ENCODE data around the gene ZFAND3. TPM values are rescaled to one million over a fixed set of nuclear protein-coding genes. Genes with fewer than 3 reads are reported as not detected.

Gene ZFAND3
- total RNA-seq, 3 donors from 2014 or later = 34.1 to 53.0 (median 36.0) TPM

- intact Hi-C loops (cut with DNase I; ENCODE audit: low total_unique reads) = no loop called here
- H3K4me3 ChIP-seq = peak overlapping the region in 1 of 3 donors; percentile 44
- no peak for TF ChIP-seq POLR2A (IDR thresholded peaks at IDR 0.05)
- no peak for TF ChIP-seq POLR2AphosphoS5 (IDR thresholded peaks at IDR 0.05)
- TF ChIP-seq CTCF (IDR thresholded peaks at IDR 0.05) = no peak
- peaks cover 0 to 14% of the 10 kb centered on the region in 2 donors for H3K4me1 ChIP-seq
- DNase-seq (ENCODE audit: low spot score in 2 of 2) = no peak
- H3K27me3 ChIP-seq = no peaks in the 10 kb centered on the region
- no peaks in the 10 kb centered on the region for H3K9me3 ChIP-seq
- H3K27ac ChIP-seq = no peak overlapping the region
- H3K36me3 ChIP-seq = no peaks in the 10 kb centered on the region
These were observed 3.5 kb downstream of the ZFAND3 start for GRCh38 chr6:37822851-37823682.

- H3K27me3 ChIP-seq = no peaks in the 10 kb centered on the region
- DNase-seq (ENCODE audit: low spot score in 2 of 2) = no peak
- no peak overlapping the region for H3K27ac ChIP-seq
- no peak overlapping the region for H3K4me3 ChIP-seq
- intact Hi-C loops (cut with DNase I; ENCODE audit: low total_unique reads) = no loop called here
- no peaks in the 10 kb centered on the region for H3K9me3 ChIP-seq
- no peaks in the 10 kb centered on the region for H3K36me3 ChIP-seq
- peaks cover 0 to 10% of the 10 kb centered on the region in 2 donors for H3K4me1 ChIP-seq
- no peak for TF ChIP-seq POLR2AphosphoS5 (IDR thresholded peaks at IDR 0.05)
- no peak for TF ChIP-seq POLR2A (IDR thresholded peaks at IDR 0.05)
- TF ChIP-seq CTCF (IDR thresholded peaks at IDR 0.05) = no peak
These were observed 4.6 kb downstream of the ZFAND3 start for GRCh38 chr6:37824170-37824569.

- H3K27ac ChIP-seq = no peak overlapping the region
- H3K9me3 ChIP-seq = no peaks in the 10 kb centered on the region
- TF ChIP-seq POLR2AphosphoS5 (IDR thresholded peaks at IDR 0.05) = no peak
- TF ChIP-seq POLR2A (IDR thresholded peaks at IDR 0.05) = no peak
- TF ChIP-seq CTCF (IDR thresholded peaks at IDR 0.05) = no peak
- H3K4me3 ChIP-seq = no peak overlapping the region
- H3K4me1 ChIP-seq = peaks cover 0 to 10% of the 10 kb centered on the region in 2 donors
- no peak for DNase-seq (ENCODE audit: low spot score in 2 of 2)
- no peaks in the 10 kb centered on the region for H3K36me3 ChIP-seq
- intact Hi-C loops (cut with DNase I; ENCODE audit: low total_unique reads) = no loop called here
- H3K27me3 ChIP-seq = no peaks in the 10 kb centered on the region
These were observed 6.7 kb downstream of the ZFAND3 start for GRCh38 chr6:37826188-37826587.

GRCh38 chr6:37826993-37827392 is 7.5 kb downstream of the ZFAND3 start:
- Histone ChIP-seq H3K27ac (no peak overlapping the region), H3K9me3 (no peaks in the 10 kb centered on the region), H3K27me3 (no peaks in the 10 kb centered on the region), H3K4me1 (peaks cover 0 to 6% of the 10 kb centered on the region in 2 donors), H3K36me3 (no peaks in the 10 kb centered on the region), H3K4me3 (no peak overlapping the region)
- intact Hi-C loops (cut with DNase I; ENCODE audit: low total_unique reads) = no loop called here
- TF ChIP-seq CTCF (IDR thresholded peaks at IDR 0.05) (no peak), POLR2A (IDR thresholded peaks at IDR 0.05) (no peak), POLR2AphosphoS5 (IDR thresholded peaks at IDR 0.05) (no peak)
- DNase-seq (ENCODE audit: low spot score in 2 of 2) = no peak

- TF ChIP-seq CTCF (IDR thresholded peaks at IDR 0.05) (no peak), POLR2AphosphoS5 (IDR thresholded peaks at IDR 0.05) (no peak), POLR2A (IDR thresholded peaks at IDR 0.05) (no peak)
- Histone ChIP-seq H3K27ac (no peak overlapping the region), H3K27me3 (no peaks in the 10 kb centered on the region), H3K4me1 (no peaks in the 10 kb centered on the region), H3K4me3 (no peak overlapping the region), H3K36me3 (no peaks in the 10 kb centered on the region), H3K9me3 (no peaks in the 10 kb centered on the region)
- intact Hi-C loops (cut with DNase I; ENCODE audit: low total_unique reads) = no loop called here
- DNase-seq (ENCODE audit: low spot score in 2 of 2) = no peak
These were observed 8.2 kb downstream of the ZFAND3 start for GRCh38 chr6:37827603-37828265.
